NCI-H1105 (cell line): Measurements from ENCODE around the gene ZNF446.
"Not testable (repeated sequence)": the region's sequence is repeated elsewhere in the genome, so short reads cannot be mapped to it uniquely, and the experiment has no call there.

ENCODE experiments used
- DNase-seq: peaks from one replicate; lab custom pipeline; 2025; lab: John Stamatoyannopoulos, UW

ZNF446 gene

GRCh38 chr19:58470837-58471543 is 5.2 kb upstream of the ZNF446 start:
- not testable (repeated sequence) for DNase-seq

- DNase-seq = no peak
Observed at GRCh38 chr19:58471736-58472135, 4.4 kb upstream of the ZNF446 start.

GRCh38 chr19:58473775-58474174 is 2.4 kb upstream of the ZNF446 start:
- no peak for DNase-seq

GRCh38 chr19:58474291-58474996 is 1.7 kb upstream of the ZNF446 start:
- DNase-seq = no peak

- DNase-seq = no peak
Observed at GRCh38 chr19:58474997-58475713, 997 bp upstream of the ZNF446 start.

GRCh38 chr19:58476498-58477015 is 405 bp downstream of the ZNF446 start:
- no peak for DNase-seq

- DNase-seq = no peak
Observed at GRCh38 chr19:58477130-58477529, 978 bp downstream of the ZNF446 start.

- DNase-seq = no peak
Observed at GRCh38 chr19:58477871-58478270, 1.7 kb downstream of the ZNF446 start.

- DNase-seq = no peak
Observed at GRCh38 chr19:58479303-58479702, 3.2 kb downstream of the ZNF446 start.

- no peak for DNase-seq
Observed at GRCh38 chr19:58479736-58480480, 3.8 kb downstream of the ZNF446 start.

GRCh38 chr19:58480481-58480830 is 4.3 kb downstream of the ZNF446 start:
- DNase-seq = no peak

GRCh38 chr19:58480831-58481230 is 4.7 kb downstream of the ZNF446 start:
- no peak for DNase-seq

GRCh38 chr19:58482372-58482771 is 6.2 kb downstream of the ZNF446 start:
- no peak for DNase-seq

- no peak for DNase-seq
Observed at GRCh38 chr19:58483776-58484175, 7.6 kb downstream of the ZNF446 start.

GRCh38 chr19:58484349-58484748 is 8.2 kb downstream of the ZNF446 start:
- not testable (repeated sequence) for DNase-seq

- no peak for DNase-seq
Observed at GRCh38 chr19:58491393-58491792, 15.2 kb downstream of the ZNF446 start.

GRCh38 chr19:58492265-58492664 is 16.1 kb downstream of the ZNF446 start:
- no peak for DNase-seq

- DNase-seq = no peak
Observed at GRCh38 chr19:58497634-58498170, 21.6 kb downstream of the ZNF446 start.

- no peak for DNase-seq
Observed at GRCh38 chr19:58498316-58499020, 22.3 kb downstream of the ZNF446 start.

GRCh38 chr19:58499021-58499927 is 23.1 kb downstream of the ZNF446 start:
- DNase-seq = peak; percentile 90
